GM10266 (cell line): ENCODE results near the gene CDH3.

ENCODE experiments used
- DNase-seq: peaks from one replicate; pipeline ENCODE4 v3.0.0; 2012; ENCODE audit errors: extremely low spot score
- CTCF ChIP-seq: IDR thresholded peaks from 2 replicates; pipeline ENCODE4 v1.5.1; 2012; ENCODE audit warnings: mild to moderate bottlenecking, low read depth; ENCODE audit not compliant: control insufficient read depth, insufficient read depth; ENCODE audit errors: missing control alignments

The CDH3 gene

GRCh38 chr16:68733570-68733969, 88.5 kb downstream of the CDH3 start:
- DNase-seq: no peak
- TF ChIP-seq CTCF: no peak

GRCh38 chr16:68734782-68735181, 89.7 kb downstream of the CDH3 start:
- no peak for TF ChIP-seq CTCF
- DNase-seq: no peak

- DNase-seq: no peak
- TF ChIP-seq CTCF: no peak
These were observed 91.5 kb downstream of the CDH3 start for GRCh38 chr16:68736561-68736960.

GRCh38 chr16:68737046-68737729, 92.1 kb downstream of the CDH3 start, which contains the start of gene CDH1:
Gene CDH1 (plus strand): TSS chr16:68737292. CDS start chr16:68737416, 124 bp downstream.
- TF ChIP-seq CTCF: no peak
- DNase-seq: peak; percentile 55

- DNase-seq: peak; percentile 45
- TF ChIP-seq CTCF: no peak
These were observed 92.9 kb downstream of the CDH3 start for GRCh38 chr16:68737730-68738629.

- TF ChIP-seq CTCF: no peak
- no peak for DNase-seq
These were observed 95.0 kb downstream of the CDH3 start for GRCh38 chr16:68739964-68740627.
